ENCODE results near the gene RHOJ. TPM values are rescaled to one million over a fixed set of nuclear protein-coding genes. Genes with fewer than 3 reads are reported as not detected.
"Not testable (repeated sequence)": the region's sequence is repeated elsewhere in the genome, so short reads cannot be mapped to it uniquely, and the experiment has no call there.

RHOJ gene
- not detected for total RNA-seq

DNA sequence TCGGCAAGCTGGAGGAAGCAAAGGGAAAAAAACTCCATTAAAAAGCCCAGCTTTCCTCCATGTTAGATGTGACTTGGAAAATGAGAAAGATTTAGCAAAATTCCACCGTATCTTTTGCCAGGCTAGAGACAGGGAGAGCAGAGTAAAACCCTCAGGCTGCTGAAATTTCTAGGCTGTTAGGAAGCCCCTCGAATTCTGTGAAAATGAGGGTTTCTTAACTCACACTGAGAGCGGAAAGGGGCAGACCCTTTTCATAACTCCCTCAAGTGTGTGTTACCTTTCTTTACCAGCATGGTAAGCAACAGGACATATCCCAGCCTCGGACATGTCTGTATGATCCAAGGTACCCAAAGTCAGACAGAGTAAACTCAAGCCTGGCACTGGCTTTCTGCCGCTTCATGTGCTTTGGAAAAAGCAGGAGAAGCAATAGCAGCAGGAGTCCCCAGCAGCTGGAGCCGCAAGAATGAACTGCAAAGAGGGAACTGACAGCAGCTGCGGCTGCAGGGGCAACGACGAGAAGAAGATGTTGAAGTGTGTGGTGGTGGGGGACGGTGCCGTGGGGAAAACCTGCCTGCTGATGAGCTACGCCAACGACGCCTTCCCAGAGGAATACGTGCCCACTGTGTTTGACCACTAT lies at the start of gene RHOJ:
RHOJ (plus strand) TSS at position 37 of the 637 bp plus-strand sequence; CDS start at position 464, 427 bp downstream.
- H3K36me3 Mint-ChIP-seq: no peaks in the 10 kb centered on the region
- no peak within 1 kb of the TSS for H3K4me3 Mint-ChIP-seq
- no peaks in the 10 kb centered on the region for H3K9me3 Mint-ChIP-seq
- H3K27me3 Mint-ChIP-seq: peaks cover 9% of the 10 kb centered on the region
- DNase-seq (no peak), ATAC-seq (ENCODE audit: low read depth) (no peak)
- H3K4me1 Mint-ChIP-seq: no peaks in the 10 kb centered on the region
- no peak within 1 kb of the TSS for H3K27ac Mint-ChIP-seq
- POLR2A ChIA-PET: no interaction called here

DNA sequence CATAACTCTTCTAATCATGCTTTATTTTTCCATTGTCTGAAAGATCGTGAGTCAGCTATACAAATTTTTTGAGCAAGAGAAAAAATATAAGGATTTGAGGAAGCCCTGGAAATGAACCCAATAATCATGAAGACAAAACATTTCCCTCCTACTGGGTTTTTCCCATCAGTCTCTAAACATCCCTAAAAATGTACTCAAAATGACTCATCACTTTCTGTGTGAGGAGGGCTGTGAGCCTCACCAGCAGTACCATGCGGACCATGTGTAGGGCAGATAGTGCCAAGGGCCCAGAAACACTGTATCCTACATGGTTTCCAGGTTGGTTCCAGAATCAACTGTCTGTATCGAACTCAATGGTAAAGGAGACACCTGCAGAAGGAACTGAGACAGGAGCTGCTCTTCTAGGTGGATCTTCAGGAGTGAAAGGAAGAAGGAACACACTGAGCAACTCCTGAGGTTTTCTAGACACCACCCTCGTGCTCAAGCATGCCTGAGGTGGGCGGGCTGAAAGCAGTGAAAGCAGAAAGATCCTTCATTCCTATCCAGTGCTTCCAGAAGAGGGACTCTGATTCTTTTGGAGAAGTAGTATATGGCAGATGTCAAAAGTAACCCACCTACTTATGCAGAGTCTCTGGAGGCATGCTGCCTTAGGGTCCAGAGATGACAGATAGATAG lies 48.6 kb upstream of the RHOJ start:
- Mint-ChIP-seq H3K27ac (no peak overlapping the region), H3K4me1 (no peaks in the 10 kb centered on the region), H3K9me3 (no peaks in the 10 kb centered on the region), H3K36me3 (no peaks in the 10 kb centered on the region), H3K27me3 (no peaks in the 10 kb centered on the region), H3K4me3 (no peak overlapping the region)
- DNase-seq: no peak
- ATAC-seq (ENCODE audit: low read depth): no peak
- POLR2A ChIA-PET: no interaction called here

GRCh38 chr14:63157195-63157594 lies 47.0 kb upstream of the RHOJ start:
- ATAC-seq (ENCODE audit: low read depth) (no peak), DNase-seq (no peak)
- H3K4me1 Mint-ChIP-seq: no peaks in the 10 kb centered on the region
- POLR2A ChIA-PET: no interaction called here
- no peak overlapping the region for H3K27ac Mint-ChIP-seq
- H3K36me3 Mint-ChIP-seq: no peaks in the 10 kb centered on the region
- no peak overlapping the region for H3K4me3 Mint-ChIP-seq
- no peaks in the 10 kb centered on the region for H3K27me3 Mint-ChIP-seq
- no peaks in the 10 kb centered on the region for H3K9me3 Mint-ChIP-seq

DNA sequence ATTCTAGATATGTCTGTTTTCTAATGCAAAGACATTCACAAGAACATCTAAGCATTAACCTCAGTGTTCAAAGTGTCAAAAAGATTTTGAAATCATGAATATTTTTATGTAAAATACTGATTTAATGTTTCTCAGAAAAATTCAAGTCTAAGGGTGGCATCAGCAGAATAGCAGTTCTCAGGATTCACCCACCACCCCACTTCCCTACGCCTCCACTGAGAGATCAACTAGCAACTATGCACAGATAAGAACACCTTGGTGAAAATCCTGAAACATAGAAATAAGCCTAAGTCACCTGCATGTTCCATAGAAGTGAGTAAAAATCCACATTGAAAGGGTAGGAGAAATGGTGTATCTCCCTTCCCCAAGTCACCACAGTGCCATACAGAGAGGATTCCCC lies 40.9 kb upstream of the RHOJ start:
- Mint-ChIP-seq H3K4me3 (no peak overlapping the region), H3K27ac (no peak overlapping the region), H3K4me1 (no peaks in the 10 kb centered on the region), H3K9me3 (no peaks in the 10 kb centered on the region), H3K36me3 (no peaks in the 10 kb centered on the region), H3K27me3 (no peaks in the 10 kb centered on the region)
- ATAC-seq (ENCODE audit: low read depth) (no peak), DNase-seq (no peak)
- POLR2A ChIA-PET: no interaction called here

DNA sequence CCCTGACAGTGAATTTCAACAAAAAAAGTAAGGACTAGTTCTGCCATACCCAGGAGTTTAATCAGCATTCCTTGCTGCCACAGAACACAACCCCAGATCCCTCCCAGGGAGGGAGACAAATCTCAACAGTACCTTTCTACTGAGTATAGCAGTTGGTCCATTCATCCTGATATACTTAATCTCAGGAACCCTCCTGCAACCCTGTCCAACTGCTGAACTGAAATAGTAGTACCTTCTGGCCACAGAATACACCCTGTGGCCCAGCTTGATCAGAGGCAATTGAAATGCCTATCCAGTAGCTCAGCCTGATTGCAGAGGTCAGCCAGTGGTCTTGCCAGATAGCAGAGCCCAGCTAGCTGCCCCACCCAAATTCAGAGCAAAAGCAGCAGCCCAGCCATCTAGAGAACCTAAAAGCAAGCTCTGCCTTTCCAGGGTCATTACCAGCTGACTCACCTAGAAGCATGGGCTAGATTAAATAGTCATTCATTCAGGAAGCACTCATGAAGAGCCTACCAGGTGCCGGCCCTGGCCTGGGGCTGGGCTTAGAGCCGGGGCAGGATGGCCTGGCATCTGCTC lies 40.0 kb upstream of the RHOJ start:
- Mint-ChIP-seq H3K4me1 (no peaks in the 10 kb centered on the region), H3K4me3 (no peak overlapping the region), H3K27ac (no peak overlapping the region), H3K36me3 (no peaks in the 10 kb centered on the region), H3K27me3 (no peaks in the 10 kb centered on the region), H3K9me3 (no peaks in the 10 kb centered on the region)
- DNase-seq: no peak
- no peak for ATAC-seq (ENCODE audit: low read depth)
- POLR2A ChIA-PET: no interaction called here

GRCh38 chr14:63165267-63165666 lies 39.0 kb upstream of the RHOJ start:
- DNase-seq; H3K4me1 Mint-ChIP-seq; POLR2A ChIA-PET; ATAC-seq (ENCODE audit: low read depth); H3K27ac Mint-ChIP-seq; H3K36me3 Mint-ChIP-seq; H3K9me3 Mint-ChIP-seq; H3K27me3 Mint-ChIP-seq; H3K4me3 Mint-ChIP-seq: not testable (repeated sequence)

GRCh38 chr14:63167044-63167443 lies 37.2 kb upstream of the RHOJ start:
- POLR2A ChIA-PET: no interaction called here
- Mint-ChIP-seq H3K27ac (no peak overlapping the region), H3K4me3 (no peak overlapping the region)

GRCh38 chr14:63174760-63175191 lies 29.5 kb upstream of the RHOJ start:
- Mint-ChIP-seq H3K4me1 (no peaks in the 10 kb centered on the region), H3K9me3 (no peaks in the 10 kb centered on the region), H3K36me3 (no peaks in the 10 kb centered on the region), H3K27ac (no peak overlapping the region), H3K4me3 (no peak overlapping the region), H3K27me3 (no peaks in the 10 kb centered on the region)
- POLR2A ChIA-PET: no interaction called here
- DNase-seq: no peak
- no peak for ATAC-seq (ENCODE audit: low read depth)

More at GRCh38 chr14:63167044-63167443, 37.2 kb upstream of the RHOJ start:
- Mint-ChIP-seq H3K27me3 (no peaks in the 10 kb centered on the region), H3K9me3 (no peaks in the 10 kb centered on the region), H3K4me1 (no peaks in the 10 kb centered on the region), H3K36me3 (no peaks in the 10 kb centered on the region)
- DNase-seq (no peak), ATAC-seq (ENCODE audit: low read depth) (no peak)

- Mint-ChIP-seq H3K27ac (no peak overlapping the region), H3K9me3 (no peaks in the 10 kb centered on the region), H3K27me3 (no peaks in the 10 kb centered on the region), H3K4me1 (no peaks in the 10 kb centered on the region), H3K4me3 (no peak overlapping the region), H3K36me3 (no peaks in the 10 kb centered on the region)
- ATAC-seq (ENCODE audit: low read depth): no peak
- POLR2A ChIA-PET: no interaction called here
- DNase-seq: no peak
Measured at GRCh38 chr14:63175531-63175930, 28.7 kb upstream of the RHOJ start.

- Mint-ChIP-seq H3K27me3 (no peaks in the 10 kb centered on the region), H3K36me3 (no peaks in the 10 kb centered on the region), H3K9me3 (no peaks in the 10 kb centered on the region), H3K27ac (no peak overlapping the region), H3K4me3 (no peak overlapping the region), H3K4me1 (no peaks in the 10 kb centered on the region)
- POLR2A ChIA-PET: no interaction called here
- DNase-seq (no peak), ATAC-seq (ENCODE audit: low read depth) (no peak)
Measured at GRCh38 chr14:63178912-63179311, 25.3 kb upstream of the RHOJ start.

GRCh38 chr14:63179383-63179782 lies 24.9 kb upstream of the RHOJ start:
- no peaks in the 10 kb centered on the region for H3K9me3 Mint-ChIP-seq
- no peaks in the 10 kb centered on the region for H3K4me1 Mint-ChIP-seq
- H3K4me3 Mint-ChIP-seq: no peak overlapping the region
- no peaks in the 10 kb centered on the region for H3K27me3 Mint-ChIP-seq
- POLR2A ChIA-PET: no interaction called here
- H3K27ac Mint-ChIP-seq: no peak overlapping the region
- no peak for ATAC-seq (ENCODE audit: low read depth)
- DNase-seq: no peak
- H3K36me3 Mint-ChIP-seq: no peaks in the 10 kb centered on the region

- POLR2A ChIA-PET: no interaction called here
- Mint-ChIP-seq H3K36me3 (no peaks in the 10 kb centered on the region), H3K9me3 (no peaks in the 10 kb centered on the region), H3K27ac (no peak overlapping the region), H3K4me1 (no peaks in the 10 kb centered on the region), H3K27me3 (no peaks in the 10 kb centered on the region), H3K4me3 (no peak overlapping the region)
- no peak for ATAC-seq (ENCODE audit: low read depth)
- no peak for DNase-seq
Measured at GRCh38 chr14:63180011-63180410, 24.2 kb upstream of the RHOJ start.

DNA sequence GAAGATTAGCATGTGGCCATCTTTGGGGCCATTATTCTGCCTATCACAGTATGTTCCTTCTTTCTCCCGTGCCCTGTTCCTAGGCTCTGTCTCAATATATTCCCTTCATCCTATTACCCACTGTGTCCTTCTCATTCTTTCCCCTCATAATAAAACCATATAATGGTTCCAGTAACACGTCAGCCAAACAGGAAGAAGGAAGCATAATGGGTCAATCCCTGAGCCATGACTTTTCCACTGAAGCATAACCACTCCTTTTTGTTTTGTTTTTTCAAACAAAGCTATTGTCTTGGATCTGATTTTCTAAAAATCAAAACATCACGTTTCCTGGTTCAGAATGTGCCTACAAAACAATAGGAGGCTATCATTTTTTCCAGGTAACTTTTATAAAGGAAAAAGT lies 21.3 kb upstream of the RHOJ start:
- POLR2A ChIA-PET: no interaction called here
- H3K9me3 Mint-ChIP-seq: no peaks in the 10 kb centered on the region
- H3K36me3 Mint-ChIP-seq: no peaks in the 10 kb centered on the region
- ATAC-seq (ENCODE audit: low read depth) (no peak), DNase-seq (no peak)
- no peaks in the 10 kb centered on the region for H3K4me1 Mint-ChIP-seq
- no peak overlapping the region for H3K27ac Mint-ChIP-seq
- H3K4me3 Mint-ChIP-seq: no peak overlapping the region
- H3K27me3 Mint-ChIP-seq: no peaks in the 10 kb centered on the region

DNA sequence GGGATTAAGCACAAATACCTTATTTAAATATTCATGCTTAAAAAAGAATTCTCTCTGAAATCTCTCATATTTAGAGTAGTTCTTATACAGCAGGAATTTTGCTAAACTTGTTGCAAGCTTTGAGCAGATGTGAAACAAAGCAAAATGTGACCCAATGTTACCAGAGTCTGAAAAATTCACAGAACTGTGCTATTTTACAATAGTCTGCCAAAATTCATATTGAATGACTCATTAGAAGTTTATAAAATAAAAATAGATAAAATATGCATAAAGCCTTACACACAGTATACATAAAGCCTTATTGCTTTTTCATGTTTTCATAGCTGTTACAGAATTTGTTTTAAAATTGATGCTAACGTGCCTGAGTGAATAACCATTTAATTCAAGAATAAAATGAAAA lies 17.8 kb upstream of the RHOJ start:
- POLR2A ChIA-PET: no interaction called here
- Mint-ChIP-seq H3K36me3 (no peaks in the 10 kb centered on the region), H3K27me3 (no peaks in the 10 kb centered on the region), H3K4me3 (no peak overlapping the region), H3K27ac (no peak overlapping the region), H3K4me1 (no peaks in the 10 kb centered on the region), H3K9me3 (no peaks in the 10 kb centered on the region)
- DNase-seq (no peak), ATAC-seq (ENCODE audit: low read depth) (no peak)

Measured in activated naive CD8-positive, alpha-beta T cell treated with anti-CD3 and anti-CD28 coated beads, Interleukin-2, amount 10 ng/mL, durations not matched to agents 7 days and 5 days (primary cell).